GM18907 (cell line): ENCODE results near the gene ZDHHC15.
"Not testable (repeated sequence)": the region's sequence is repeated elsewhere in the genome, so short reads cannot be mapped to it uniquely, and the experiment has no call there.

ENCODE experiments used
- ATAC-seq: cut with Tn5 transposase; IDR thresholded peaks from one replicate; pipeline ENCODE4 v1.9.1; 2021; ENCODE audit warnings: mild to moderate bottlenecking, moderate library complexity; ENCODE audit not compliant: unreplicated experiment

The ZDHHC15 gene

GRCh38 chrX:75522565-75523431, at the start of gene ZDHHC15:
Gene ZDHHC15, minus strand, starts transcription at chrX:75523037. Its CDS starts 13 bp downstream, at chrX:75523024.
- no peak for ATAC-seq

- ATAC-seq = not testable (repeated sequence)
These were observed 37.7 kb upstream of the ZDHHC15 start for GRCh38 chrX:75560544-75560943.

GRCh38 chrX:75547783-75548182, 24.9 kb upstream of the ZDHHC15 start:
- no peak for ATAC-seq

GRCh38 chrX:75546724-75547511, 24.1 kb upstream of the ZDHHC15 start:
- ATAC-seq = no peak

- ATAC-seq = no peak
These were observed 21.9 kb upstream of the ZDHHC15 start for GRCh38 chrX:75544786-75545185.

GRCh38 chrX:75483933-75484332, 38.9 kb downstream of the ZDHHC15 start:
- no peak for ATAC-seq

GRCh38 chrX:75461780-75462179, 61.1 kb downstream of the ZDHHC15 start:
- ATAC-seq = not testable (repeated sequence)

- no peak for ATAC-seq
These were observed 101.1 kb downstream of the ZDHHC15 start for GRCh38 chrX:75421688-75422230.

GRCh38 chrX:75407153-75407552, 115.7 kb downstream of the ZDHHC15 start:
- ATAC-seq = not testable (repeated sequence)

GRCh38 chrX:75390470-75390869, 132.4 kb downstream of the ZDHHC15 start:
- ATAC-seq = no peak

- no peak for ATAC-seq
These were observed 153.1 kb downstream of the ZDHHC15 start for GRCh38 chrX:75369721-75370120.

- no peak for ATAC-seq
These were observed 156.0 kb downstream of the ZDHHC15 start for GRCh38 chrX:75366861-75367260.

- no peak for ATAC-seq
These were observed 157.4 kb downstream of the ZDHHC15 start for GRCh38 chrX:75365243-75365975.

- no peak for ATAC-seq
These were observed 161.0 kb downstream of the ZDHHC15 start for GRCh38 chrX:75361788-75362187.

- not testable (repeated sequence) for ATAC-seq
These were observed 174.2 kb downstream of the ZDHHC15 start for GRCh38 chrX:75348601-75349000.

- no peak for ATAC-seq
These were observed 185.3 kb downstream of the ZDHHC15 start for GRCh38 chrX:75337525-75337924.

- ATAC-seq = no peak
These were observed 187.7 kb downstream of the ZDHHC15 start for GRCh38 chrX:75335127-75335458.

GRCh38 chrX:75334407-75335126, 188.3 kb downstream of the ZDHHC15 start:
- ATAC-seq = not testable (repeated sequence)

GRCh38 chrX:75327607-75328006, 195.2 kb downstream of the ZDHHC15 start:
- ATAC-seq = no peak
